ENCODE data around the gene GPR160.

The GPR160 gene

DNA sequence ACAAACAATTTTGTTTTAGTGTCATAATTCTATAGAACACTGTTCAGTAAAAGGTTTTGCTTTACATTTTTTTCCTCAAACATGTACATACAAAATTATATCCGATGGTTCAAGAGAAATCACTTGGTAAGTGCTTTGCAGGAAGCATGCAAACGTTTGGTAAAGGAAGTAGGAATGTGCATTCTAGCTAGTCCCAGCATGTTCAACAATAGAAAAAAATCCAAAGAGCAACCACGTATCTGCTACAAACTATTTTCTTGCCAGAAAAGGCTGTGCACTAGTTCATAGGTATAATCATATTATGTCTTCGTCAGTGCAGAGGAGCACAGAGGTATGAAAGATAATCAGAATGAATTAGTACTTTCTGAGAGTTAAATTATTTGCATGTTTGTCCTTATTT, 58.0 kb downstream of the GPR160 start:
- no peak for DNase-seq (ENCODE audit: low spot score)
- TF ChIP-seq, protein P1, sequence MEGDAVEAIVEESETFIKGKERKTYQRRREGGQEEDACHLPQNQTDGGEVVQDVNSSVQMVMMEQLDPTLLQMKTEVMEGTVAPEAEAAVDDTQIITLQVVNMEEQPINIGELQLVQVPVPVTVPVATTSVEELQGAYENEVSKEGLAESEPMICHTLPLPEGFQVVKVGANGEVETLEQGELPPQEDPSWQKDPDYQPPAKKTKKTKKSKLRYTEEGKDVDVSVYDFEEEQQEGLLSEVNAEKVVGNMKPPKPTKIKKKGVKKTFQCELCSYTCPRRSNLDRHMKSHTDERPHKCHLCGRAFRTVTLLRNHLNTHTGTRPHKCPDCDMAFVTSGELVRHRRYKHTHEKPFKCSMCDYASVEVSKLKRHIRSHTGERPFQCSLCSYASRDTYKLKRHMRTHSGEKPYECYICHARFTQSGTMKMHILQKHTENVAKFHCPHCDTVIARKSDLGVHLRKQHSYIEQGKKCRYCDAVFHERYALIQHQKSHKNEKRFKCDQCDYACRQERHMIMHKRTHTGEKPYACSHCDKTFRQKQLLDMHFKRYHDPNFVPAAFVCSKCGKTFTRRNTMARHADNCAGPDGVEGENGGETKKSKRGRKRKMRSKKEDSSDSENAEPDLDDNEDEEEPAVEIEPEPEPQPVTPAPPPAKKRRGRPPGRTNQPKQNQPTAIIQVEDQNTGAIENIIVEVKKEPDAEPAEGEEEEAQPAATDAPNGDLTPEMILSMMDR (IDR thresholded peaks at IDR 0.05; ENCODE audit: borderline replicate concordance, control extremely low read depth, extremely low read depth, insufficient read depth, missing control alignments) = no peak
- in situ Hi-C loops (cut with MboI; ENCODE audit: low sequenced_read_pairs, unreplicated experiment) = no loop called here

DNA sequence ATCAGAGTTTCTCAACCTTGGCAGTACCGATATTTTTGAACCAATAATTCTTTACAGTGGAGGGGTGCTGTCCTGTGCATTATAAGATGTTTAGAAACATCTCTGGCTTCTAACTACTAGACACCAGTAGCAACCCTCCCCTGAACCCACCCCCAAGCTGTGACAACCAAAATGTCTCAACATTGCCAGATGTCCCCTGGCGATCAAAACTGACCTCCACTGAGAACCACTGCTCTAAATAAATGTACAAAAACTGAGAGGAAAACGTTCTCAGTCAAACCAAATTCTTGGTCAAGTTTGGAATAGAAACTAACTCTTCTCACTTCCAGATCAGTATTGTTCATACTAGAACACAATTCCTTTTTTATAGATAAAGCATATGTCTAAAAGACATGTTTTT, 58.5 kb downstream of the GPR160 start:
- TF ChIP-seq, protein P1 (IDR thresholded peaks at IDR 0.05; ENCODE audit: borderline replicate concordance, control extremely low read depth, extremely low read depth, insufficient read depth, missing control alignments) = no peak
- in situ Hi-C loops (cut with MboI; ENCODE audit: low sequenced_read_pairs, unreplicated experiment) = no loop called here
- no peak for DNase-seq (ENCODE audit: low spot score)

DNA sequence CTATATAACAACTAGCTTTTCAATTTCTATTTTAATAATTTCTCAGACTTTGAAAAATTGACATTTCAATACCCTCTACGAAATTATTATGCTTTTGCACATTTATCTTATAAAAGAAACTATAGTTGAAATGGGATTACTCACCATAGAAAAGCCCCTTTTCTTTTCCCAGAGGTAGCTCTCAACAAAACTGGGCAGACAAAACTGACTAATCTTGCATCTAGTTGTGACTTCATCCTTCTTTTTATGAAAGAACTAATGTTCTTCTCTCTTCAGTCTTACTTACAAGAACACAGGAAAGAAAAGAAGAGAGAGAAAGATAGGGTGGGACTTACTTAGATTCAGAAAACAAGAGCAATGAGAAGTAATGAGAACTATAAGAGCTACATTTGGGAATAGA, 61.0 kb downstream of the GPR160 start:
- DNase-seq (ENCODE audit: low spot score) = no peak
- in situ Hi-C loops (cut with MboI; ENCODE audit: low sequenced_read_pairs, unreplicated experiment) = no loop called here
- TF ChIP-seq, protein P1 (IDR thresholded peaks at IDR 0.05; ENCODE audit: borderline replicate concordance, control extremely low read depth, extremely low read depth, insufficient read depth, missing control alignments) = no peak

DNA sequence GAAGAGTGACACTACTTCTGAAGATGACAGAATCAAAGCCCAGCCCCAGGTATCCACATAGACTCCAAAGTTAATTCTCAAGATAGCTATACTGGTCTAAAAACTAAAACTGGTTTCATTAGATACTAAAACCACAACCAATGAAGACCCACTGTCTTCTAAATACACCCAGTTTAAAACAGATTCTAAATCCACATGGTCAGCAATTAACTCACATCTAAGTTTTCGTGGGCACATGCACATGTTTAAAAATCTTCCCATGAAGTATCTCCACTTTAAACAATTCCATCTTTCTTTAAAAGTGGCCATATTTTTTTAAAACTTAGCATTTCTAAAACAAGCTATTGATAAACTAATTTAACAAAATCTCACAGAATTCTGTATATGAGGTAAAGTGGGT, 63.1 kb downstream of the GPR160 start:
- TF ChIP-seq, protein P1 (IDR thresholded peaks at IDR 0.05; ENCODE audit: borderline replicate concordance, control extremely low read depth, extremely low read depth, insufficient read depth, missing control alignments) = no peak
- no peak for DNase-seq (ENCODE audit: low spot score)
- in situ Hi-C loops (cut with MboI; ENCODE audit: low sequenced_read_pairs, unreplicated experiment) = no loop called here

DNA sequence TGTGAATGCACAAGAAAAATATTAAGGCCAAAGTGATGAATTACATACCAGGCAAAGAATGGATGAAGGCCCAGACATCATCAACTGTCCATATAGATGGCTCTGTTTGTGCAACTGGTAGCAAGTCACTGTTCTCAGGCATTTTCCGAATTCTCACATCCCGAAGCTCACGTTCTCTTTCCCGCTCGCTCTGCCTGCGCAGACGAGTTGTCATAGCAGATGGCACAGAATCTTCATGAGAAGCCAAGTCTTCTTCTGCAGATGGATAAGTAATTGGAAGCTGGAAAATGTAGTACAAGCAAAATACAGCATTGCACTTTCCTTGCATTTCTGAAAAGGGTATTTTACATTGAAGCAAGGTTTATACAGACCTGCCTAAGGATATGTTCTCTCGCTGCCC, 64.6 kb downstream of the GPR160 start:
- DNase-seq (ENCODE audit: low spot score) = no peak
- TF ChIP-seq, protein P1 (IDR thresholded peaks at IDR 0.05; ENCODE audit: borderline replicate concordance, control extremely low read depth, extremely low read depth, insufficient read depth, missing control alignments) = no peak

DNA sequence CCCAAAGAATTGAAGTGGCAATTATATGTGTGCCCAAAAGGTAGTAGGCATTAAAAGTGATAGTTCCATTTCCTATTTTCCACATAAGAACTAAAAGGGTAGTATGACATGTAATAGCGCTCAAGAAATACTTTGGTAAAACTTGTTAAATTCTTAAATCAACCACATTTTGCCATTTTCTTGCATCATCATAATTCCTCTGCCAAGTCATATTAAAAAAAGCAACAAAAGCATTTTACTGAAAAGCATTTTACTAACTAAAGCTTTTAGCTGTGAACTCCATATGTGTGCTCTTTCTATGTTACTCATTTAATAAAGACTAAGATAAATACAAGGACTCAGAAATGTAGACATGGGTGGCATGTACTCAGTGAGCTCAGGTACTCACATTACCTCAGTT, 70.1 kb downstream of the GPR160 start:
- in situ Hi-C loops (cut with MboI; ENCODE audit: low sequenced_read_pairs, unreplicated experiment) = no loop called here

More for the DNA sequence above, 64.6 kb downstream of the GPR160 start:
- in situ Hi-C loops (cut with MboI; ENCODE audit: low sequenced_read_pairs, unreplicated experiment) = no loop called here

More for the DNA sequence above, 70.1 kb downstream of the GPR160 start:
- TF ChIP-seq, protein P1 (IDR thresholded peaks at IDR 0.05; ENCODE audit: borderline replicate concordance, control extremely low read depth, extremely low read depth, insufficient read depth, missing control alignments) = no peak
- no peak for DNase-seq (ENCODE audit: low spot score)

Measured in GM13976 (cell line).